SK-N-SH (cell line): Measurements from ENCODE around the gene SRGAP3. TPM values are rescaled to one million over a fixed set of nuclear protein-coding genes. Genes with fewer than 3 reads are reported as not detected.

ENCODE experiments used
- CTCF ChIA-PET: fragments of 300-600, 350-600 bp; formaldehyde crosslinking; extraction: SDS; loops from one replicate; lab custom pipeline; 2021; lab: Yijun Ruan, JAX
- POLR2A ChIA-PET: fragments of 350-600 bp; sonication (Branson Sonifier 250); formaldehyde crosslinking; extraction: SDS; loops from one replicate; lab custom pipeline; 2020; ENCODE audit warnings: antibody characterized with exemption, inconsistent platforms; lab: Yijun Ruan, JAX
- DNase-seq: peaks from one replicate; pipeline ENCODE4 v3.0.0; 2012
- H2AFZ ChIP-seq: fragments of 200-600 bp; sonication (generic); 2 replicates; pipeline ENCODE4 v1.8.1; 2016; ENCODE audit warnings: antibody characterized with exemption, mild to moderate bottlenecking, low read depth
- H3F3A ChIP-seq: fragments of 200-600 bp; sonication (generic); replicated peaks from 2 replicates; pipeline ENCODE3; 2016; ENCODE audit warnings: antibody characterized with exemption, mild to moderate bottlenecking; ENCODE audit not compliant: insufficient read depth
- H3K27ac ChIP-seq, 2 experiments: fragments of 200-500 bp in 1 of 2; fragments of 200-600 bp in 1 of 2; sonication (Bioruptor generic) in 1 of 2; sonication (generic), shearing (Covaris generic) in 1 of 2; 2 replicates each; pipeline versions ENCODE4 v1.5.1 to v1.6.1; 2014 to 2016; ENCODE audit warnings: low read depth in 2 of 2, inconsistent platforms in 1 of 2, low read length in 1 of 2, mild to moderate bottlenecking in 1 of 2, mixed read lengths in 1 of 2
- H3K27me3 ChIP-seq: fragments of 200-600 bp; sonication (generic), shearing (Covaris generic); 2 replicates; pipeline ENCODE4 v1.6.1; 2016; ENCODE audit warnings: mixed run types; ENCODE audit not compliant: insufficient read depth
- H3K36me3 ChIP-seq, 2 experiments: fragments of 200-500 bp in 1 of 2; fragments of 200-600 bp in 1 of 2; sonication (Bioruptor generic) in 1 of 2; sonication (generic) in 1 of 2; replicated peaks in 1 of 2; 2 replicates each; pipeline versions ENCODE3 to v1.5.1; 2014 to 2016; ENCODE audit warnings: low read length in 1 of 2, mild to moderate bottlenecking in 1 of 2; ENCODE audit not compliant: insufficient read depth in 2 of 2, control insufficient read depth in 1 of 2
- H3K4me1 ChIP-seq, 2 experiments: fragments of 200-500 bp in 1 of 2; fragments of 200-600 bp in 1 of 2; sonication (Bioruptor generic) in 1 of 2; sonication (generic), shearing (Covaris generic) in 1 of 2; 2 replicates each; pipeline versions ENCODE4 v1.5.1 to v1.6.1; 2014 to 2016; ENCODE audit warnings: low read depth in 1 of 2, low read length in 1 of 2, mixed run types in 1 of 2; ENCODE audit not compliant: insufficient read depth in 2 of 2, control insufficient read depth in 1 of 2
- H3K4me2 ChIP-seq: fragments of 200-600 bp; sonication (generic), shearing (Covaris generic); 2 replicates; pipeline ENCODE4 v1.6.1; 2017; ENCODE audit warnings: mixed run types
- H3K4me3 ChIP-seq, 2 experiments: fragments of 200-500 bp in 1 of 2; fragments of 200-600 bp in 1 of 2; sonication (Bioruptor generic) in 1 of 2; sonication (generic), shearing (Covaris generic) in 1 of 2; 2 replicates each; pipeline versions ENCODE4 v1.5.1 to v1.8.1; 2014 to 2016; ENCODE audit warnings: low read depth in 2 of 2, inconsistent platforms in 1 of 2, low read length in 1 of 2, mild to moderate bottlenecking in 1 of 2, mixed read lengths in 1 of 2, moderate library complexity in 1 of 2
- H3K79me2 ChIP-seq: fragments of 200-600 bp; sonication (generic); 2 replicates; pipeline ENCODE4 v1.8.1; 2017; ENCODE audit warnings: mild to moderate bottlenecking; ENCODE audit not compliant: insufficient read depth
- H3K9ac ChIP-seq: fragments of 200-600 bp; sonication (generic); 2 replicates; pipeline ENCODE4 v1.6.1; 2017; ENCODE audit warnings: mixed run types
- H3K9me2 ChIP-seq: fragments of 200-600 bp; sonication (generic); 2 replicates; pipeline ENCODE4 v1.6.1; 2017; ENCODE audit warnings: mixed run types
- H3K9me3 ChIP-seq: fragments of 200-600 bp; sonication (generic); 2 replicates; pipeline ENCODE4 v1.6.1; 2017; ENCODE audit warnings: mixed run types, mild to moderate bottlenecking, moderate library complexity
- H4K20me1 ChIP-seq: fragments of 200-600 bp; sonication (generic); 2 replicates; pipeline ENCODE4 v1.6.1; 2017; ENCODE audit warnings: mild to moderate bottlenecking, mixed run types; ENCODE audit not compliant: insufficient read depth
- CHD2 ChIP-seq: fragments of 150-350 bp; IDR thresholded peaks from 2 replicates; pipeline ENCODE4 v1.6.1; 2018; ENCODE audit warnings: low read length; ENCODE audit not compliant: partially characterized antibody
- ELF1 ChIP-seq: IDR thresholded peaks from 2 replicates; pipeline ENCODE4 v1.4.0; 2012
- EP300 ChIP-seq, 2 experiments: IDR thresholded peaks; 2 replicates each; pipeline versions ENCODE4 v1.4.0 to v1.6.1; 2012; ENCODE audit warnings: borderline replicate concordance in 1 of 2, low read depth in 1 of 2, low read length in 1 of 2
- FOSL2 ChIP-seq: IDR thresholded peaks from 2 replicates; pipeline ENCODE4 v1.4.0; 2012; ENCODE audit warnings: low read depth, mild to moderate bottlenecking, moderate library complexity, borderline replicate concordance
- IRF3 ChIP-seq: fragments of 150-350 bp; IDR thresholded peaks from 2 replicates; pipeline ENCODE4 v1.6.1; 2016; ENCODE audit warnings: mild to moderate bottlenecking, low read depth, low read length
- JUND ChIP-seq: IDR thresholded peaks from 2 replicates; pipeline ENCODE4 v1.4.0; 2012
- MAX ChIP-seq: IDR thresholded peaks from 2 replicates; pipeline ENCODE4 v1.4.0; 2012; ENCODE audit warnings: low read depth
- MEF2A ChIP-seq: IDR thresholded peaks from 2 replicates; pipeline ENCODE4 v1.4.0; 2012; ENCODE audit warnings: low read depth, borderline replicate concordance
- NFIC ChIP-seq: IDR thresholded peaks from 2 replicates; pipeline ENCODE4 v1.4.0; 2012; ENCODE audit warnings: borderline replicate concordance
- NRF1 ChIP-seq: IDR thresholded peaks from 2 replicates; pipeline ENCODE4 v1.6.1; 2012; ENCODE audit warnings: low read depth, mild to moderate bottlenecking, low read length
- RXRA ChIP-seq: IDR thresholded peaks from 2 replicates; pipeline ENCODE4 v1.4.0; 2012; ENCODE audit warnings: low read depth, mild to moderate bottlenecking, borderline replicate concordance
- SIN3A ChIP-seq: IDR thresholded peaks from 2 replicates; pipeline ENCODE4 v1.6.1; 2012; ENCODE audit warnings: low read depth, mild to moderate bottlenecking, low read length, moderate library complexity, borderline replicate concordance
- SMC3 ChIP-seq: IDR thresholded peaks from 2 replicates; pipeline ENCODE4 v1.6.1; 2012; ENCODE audit warnings: low read depth, low read length, improper control_type of control experiment
- TAF1 ChIP-seq: IDR thresholded peaks from 2 replicates; pipeline ENCODE4 v1.6.1; 2012; ENCODE audit warnings: low read depth, mild to moderate bottlenecking, low read length, moderate library complexity, borderline replicate concordance
- TCF12 ChIP-seq: IDR thresholded peaks from 2 replicates; pipeline ENCODE4 v1.4.0; 2012
- USF2 ChIP-seq: fragments of 150-350 bp; IDR thresholded peaks from 2 replicates; pipeline ENCODE4 v1.6.1; 2017; ENCODE audit warnings: antibody characterized with exemption, low read length, low read depth, borderline replicate concordance
- ZBTB33 ChIP-seq: IDR thresholded peaks from 2 replicates; pipeline ENCODE4 v1.4.0; 2012; ENCODE audit warnings: low read depth, borderline replicate concordance
- WGBS: methylation state at CpG from one replicate; pipeline ENCODE4 v1.1.6; 2017; ENCODE audit warnings: low lambda C conversion rate; 5-methylcytosine and 5-hydroxymethylcytosine counted together
- polyA plus RNA-seq, 3 experiments: library from polyadenylated mRNA; depleted of rRNA; stranded (reverse); fragments of >200 nt; gene quantifications; 2 replicates each; pipeline ENCODE4 v1.2.3, GENCODE V29; 2012
- TF ChIP-seq, protein P1 (sequence below): IDR thresholded peaks from 2 replicates; pipeline ENCODE4 v1.4.0; 2012; ENCODE audit warnings: low read depth, borderline replicate concordance
- TF ChIP-seq, protein P2 (sequence below): fragments of 200-600 bp; sonication (generic); IDR thresholded peaks from 2 replicates; pipeline ENCODE4 v1.6.1; 2017; ENCODE audit warnings: antibody characterized with exemption, mild to moderate bottlenecking, moderate library complexity

SRGAP3 gene
- polyA plus RNA-seq, 1 of the 3 experiments (the other 2 are of a cell fraction): 2.8 TPM

GRCh38 chr3:9012521-9012920 is 236.9 kb downstream of the SRGAP3 start:
- TF ChIP-seq ZBTB33 (no peak), FOSL2 (no peak), SIN3A (no peak), EP300 (IDR thresholded peaks at IDR 0.05; ENCODE audit: borderline replicate concordance in 1 of 2, low read depth in 1 of 2, low read length in 1 of 2) (no peak), JUND (no peak), MEF2A (no peak), MAX (no peak), RXRA (no peak), IRF3 (no peak), CHD2 (no peak), ELF1 (no peak), TAF1 (no peak), USF2 (no peak), NFIC (no peak), SMC3 (no peak), TCF12 (no peak), NRF1 (no peak)
- TF ChIP-seq, protein P1, sequence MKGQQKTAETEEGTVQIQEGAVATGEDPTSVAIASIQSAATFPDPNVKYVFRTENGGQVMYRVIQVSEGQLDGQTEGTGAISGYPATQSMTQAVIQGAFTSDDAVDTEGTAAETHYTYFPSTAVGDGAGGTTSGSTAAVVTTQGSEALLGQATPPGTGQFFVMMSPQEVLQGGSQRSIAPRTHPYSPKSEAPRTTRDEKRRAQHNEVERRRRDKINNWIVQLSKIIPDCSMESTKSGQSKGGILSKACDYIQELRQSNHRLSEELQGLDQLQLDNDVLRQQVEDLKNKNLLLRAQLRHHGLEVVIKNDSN: no peak
- TF ChIP-seq, protein P2, sequence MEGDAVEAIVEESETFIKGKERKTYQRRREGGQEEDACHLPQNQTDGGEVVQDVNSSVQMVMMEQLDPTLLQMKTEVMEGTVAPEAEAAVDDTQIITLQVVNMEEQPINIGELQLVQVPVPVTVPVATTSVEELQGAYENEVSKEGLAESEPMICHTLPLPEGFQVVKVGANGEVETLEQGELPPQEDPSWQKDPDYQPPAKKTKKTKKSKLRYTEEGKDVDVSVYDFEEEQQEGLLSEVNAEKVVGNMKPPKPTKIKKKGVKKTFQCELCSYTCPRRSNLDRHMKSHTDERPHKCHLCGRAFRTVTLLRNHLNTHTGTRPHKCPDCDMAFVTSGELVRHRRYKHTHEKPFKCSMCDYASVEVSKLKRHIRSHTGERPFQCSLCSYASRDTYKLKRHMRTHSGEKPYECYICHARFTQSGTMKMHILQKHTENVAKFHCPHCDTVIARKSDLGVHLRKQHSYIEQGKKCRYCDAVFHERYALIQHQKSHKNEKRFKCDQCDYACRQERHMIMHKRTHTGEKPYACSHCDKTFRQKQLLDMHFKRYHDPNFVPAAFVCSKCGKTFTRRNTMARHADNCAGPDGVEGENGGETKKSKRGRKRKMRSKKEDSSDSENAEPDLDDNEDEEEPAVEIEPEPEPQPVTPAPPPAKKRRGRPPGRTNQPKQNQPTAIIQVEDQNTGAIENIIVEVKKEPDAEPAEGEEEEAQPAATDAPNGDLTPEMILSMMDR: no peak
- Histone ChIP-seq H3K79me2 (no peaks in the 10 kb centered on the region), H3K9me3 (no peaks in the 10 kb centered on the region), H3K9me2 (no peaks in the 10 kb centered on the region), H3K36me3 (no peaks in the 10 kb centered on the region), H4K20me1 (no peaks in the 10 kb centered on the region), H3K27me3 (no peaks in the 10 kb centered on the region), H3K4me1 (no peaks in the 10 kb centered on the region; a peak in 1 of 4 replicates), H3K4me2 (no peak overlapping the region), H3F3A (no peaks in the 10 kb centered on the region), H3K27ac (no peak overlapping the region), H2AFZ (no peak overlapping the region), H3K4me3 (no peak overlapping the region), H3K9ac (no peak overlapping the region)
- POLR2A ChIA-PET: no interaction called here
- DNase-seq: no peak
- WGBS: 74% methylated on average over 2 of the region's 2 CpGs
- CTCF ChIA-PET: interaction anchor here (0.7 to 1.6 kb wide), 6 partner anchors 8 to 305 kb away, joined by 3 to 6 read pairs (median 4); no protein-coding TSS in a partner anchor
